GM21619 (cell line): ENCODE measurements around the gene RPS15.
"Not testable (repeated sequence)": the region's sequence is repeated elsewhere in the genome, so short reads cannot be mapped to it uniquely, and the experiment has no call there.

ENCODE experiments used
- ATAC-seq: cut with Tn5 transposase; IDR thresholded peaks from one replicate; pipeline ENCODE4 v1.9.1; 2021; ENCODE audit not compliant: unreplicated experiment

The RPS15 gene

GRCh38 chr19:1433119-1434039, 4.8 kb upstream of the RPS15 start:
- no peak for ATAC-seq

- ATAC-seq, result no peak
Observed at GRCh38 chr19:1434040-1434366, 4.2 kb upstream of the RPS15 start.

GRCh38 chr19:1434577-1435060, 3.6 kb upstream of the RPS15 start:
- ATAC-seq, result no peak

GRCh38 chr19:1435378-1435989, 2.7 kb upstream of the RPS15 start:
- no peak for ATAC-seq

- no peak for ATAC-seq
Observed at GRCh38 chr19:1437609-1438008, 587 bp upstream of the RPS15 start.

- no peak for ATAC-seq
Observed at GRCh38 chr19:1438933-1439354, 748 bp downstream of the RPS15 start.

GRCh38 chr19:1439525-1440417, 1.6 kb downstream of the RPS15 start:
- not testable (repeated sequence) for ATAC-seq

- ATAC-seq, result no peak
Observed at GRCh38 chr19:1440418-1440801, 2.2 kb downstream of the RPS15 start.

- no peak for ATAC-seq
Observed at GRCh38 chr19:1441022-1441426, 2.8 kb downstream of the RPS15 start.

- no peak for ATAC-seq
Observed at GRCh38 chr19:1441677-1442438, 3.7 kb downstream of the RPS15 start.

- peak; percentile 75 for ATAC-seq
Observed at GRCh38 chr19:1445185-1445931, 7.2 kb downstream of the RPS15 start.

- no peak for ATAC-seq
Observed at GRCh38 chr19:1445932-1446712, 7.9 kb downstream of the RPS15 start.

GRCh38 chr19:1446713-1447481, 8.7 kb downstream of the RPS15 start:
- no peak for ATAC-seq

GRCh38 chr19:1447504-1447903, 9.3 kb downstream of the RPS15 start:
- ATAC-seq, result no peak

GRCh38 chr19:1447944-1448343, 9.7 kb downstream of the RPS15 start:
- ATAC-seq, result no peak

- no peak for ATAC-seq
Observed at GRCh38 chr19:1449467-1450442, 11.6 kb downstream of the RPS15 start, which contains the start of gene APC2. Gene APC2, plus strand, starts transcription at chr19:1450121. Its CDS starts 2,881 bp downstream, at chr19:1453002.
